K562 (cell line): ENCODE measurements around the gene LRMDA. TPM values are rescaled to one million over a fixed set of nuclear protein-coding genes. Genes with fewer than 3 reads are reported as not detected.

ENCODE experiments used
- ATAC-seq: fragments of 200-7000 bp; cut with Tn5 transposase; 3 replicates; pipeline ENCODE4 v1.9.1; 2020; ENCODE audit warnings: moderate library complexity
- BruUV-seq: library from RNA; stranded (reverse); fragments of 400-500 nt; replicated peaks from 2 replicates; lab custom pipeline; 2021; lab: Mats Ljungman, UMichigan
- CTCF ChIA-PET: fragments of 300-600 bp; formaldehyde crosslinking; extraction: SDS; loops from one replicate; lab custom pipeline; 2021; ENCODE audit warnings: low intra/inter-chr PET ratio; lab: Yijun Ruan, JAX
- POLR2A ChIA-PET: fragments of 300-600, 350-650 bp; sonication (Branson Sonifier 250); formaldehyde crosslinking; extraction: SDS; loops from one replicate; lab custom pipeline; 2021; ENCODE audit warnings: antibody characterized with exemption, inconsistent platforms; lab: Yijun Ruan, JAX
- DNase-seq, 4 experiments: peaks; one replicate each; pipeline versions ENCODE4 v3.0.0 to v3.0.0-alpha.2; 2011 to 2018; ENCODE audit warnings: low spot score in 3 of 4, mixed read lengths in 3 of 4; ENCODE audit errors: extremely low read depth in 1 of 4
- FAIRE-seq: peaks from 2 replicates; lab custom pipeline; 2011; peaks lifted over from hg19 to GRCh38; lab: Jason Lieb, UNC
- H2AFZ ChIP-seq: 2 replicates; pipeline ENCODE4 v1.6.0; 2011; ENCODE audit warnings: low read depth, low read length, control low read depth, inconsistent platforms
- H3K27ac ChIP-seq: fragments of 200-600 bp; 3 replicates; pipeline ENCODE4 v1.8.0; 2011; ENCODE audit warnings: low read depth, mild to moderate bottlenecking, control low read depth, inconsistent platforms, low read length, moderate library complexity, mixed read lengths; ENCODE audit errors: extremely low read depth
- H3K27me3 ChIP-seq, 2 experiments: fragments of 300-600 bp in 1 of 2; 2 replicates in 1 of 2; 3 replicates in 1 of 2; pipeline versions ENCODE4 v1.6.0 to v1.8.0; 2011; ENCODE audit warnings: inconsistent platforms in 2 of 2, low read length in 2 of 2, mild to moderate bottlenecking in 1 of 2, mixed read lengths in 1 of 2, moderate library complexity in 1 of 2; ENCODE audit not compliant: control insufficient read depth in 2 of 2, insufficient read depth in 2 of 2
- H3K36me3 ChIP-seq: fragments of 300-600 bp; 3 replicates; pipeline ENCODE4 v1.8.0; 2011; ENCODE audit warnings: mild to moderate bottlenecking, low read length, inconsistent platforms; ENCODE audit not compliant: control insufficient read depth, insufficient read depth
- H3K4me1 ChIP-seq, 2 experiments: fragments of 200-600 bp in 1 of 2; replicated peaks in 1 of 2; 2 replicates in 1 of 2; 3 replicates in 1 of 2; pipeline versions ENCODE4 v1.5.1 to v1.8.0; 2011; ENCODE audit warnings: inconsistent platforms in 2 of 2, low read length in 2 of 2, mild to moderate bottlenecking in 1 of 2, mixed read lengths in 1 of 2, moderate library complexity in 1 of 2; ENCODE audit not compliant: control insufficient read depth in 2 of 2, insufficient read depth in 2 of 2
- H3K4me2 ChIP-seq: 2 replicates; pipeline ENCODE4 v1.6.1; 2011; ENCODE audit warnings: low read length, control low read depth, inconsistent platforms, mixed read lengths; ENCODE audit not compliant: insufficient read depth
- H3K4me3 ChIP-seq: fragments of 200-600 bp; sonication (generic), shearing (Covaris generic); 2 replicates; pipeline ENCODE4 v1.5.1; 2016; ENCODE audit warnings: control low read depth, inconsistent platforms
- H3K79me2 ChIP-seq: fragments of 200-600 bp; 3 replicates; pipeline ENCODE4 v1.8.0; 2011; ENCODE audit warnings: low read length, inconsistent platforms; ENCODE audit not compliant: control insufficient read depth, insufficient read depth
- H3K9ac ChIP-seq, 2 experiments: 2 replicates each; pipeline versions ENCODE4 v1.6.0 to v1.6.1; 2011; ENCODE audit warnings: low read depth in 2 of 2, low read length in 2 of 2, control low read depth in 1 of 2, inconsistent platforms in 1 of 2, mild to moderate bottlenecking in 1 of 2, mixed read lengths in 1 of 2; ENCODE audit not compliant: insufficient read depth in 1 of 2
- H3K9me1 ChIP-seq: one replicate; pipeline ENCODE4 v1.6.0; 2011; ENCODE audit warnings: inconsistent platforms, mild to moderate bottlenecking, low read length, moderate library complexity; ENCODE audit not compliant: control insufficient read depth, insufficient read depth
- H3K9me3 ChIP-seq: replicated peaks from 2 replicates; pipeline ENCODE4 v1.5.1; 2011; ENCODE audit warnings: low read depth, low read length, inconsistent platforms; ENCODE audit not compliant: control insufficient read depth, insufficient read depth
- H4K20me1 ChIP-seq: replicated peaks from 2 replicates; pipeline ENCODE4 v1.6.1; 2011; ENCODE audit warnings: low read length, inconsistent platforms, mixed read lengths; ENCODE audit not compliant: control insufficient read depth, insufficient read depth
- ATF4 ChIP-seq: fragments of 450-650 bp; formaldehyde crosslinking; IDR thresholded peaks from 2 replicates; pipeline ENCODE4 v1.4.0; 2022; ENCODE audit warnings: mild to moderate bottlenecking, moderate library complexity
- CC2D1A ChIP-seq: fragments of 450-650 bp; IDR thresholded peaks from 2 replicates; pipeline ENCODE4 v1.6.1; 2017; ENCODE audit warnings: mild to moderate bottlenecking
- CGGBP1 ChIP-seq: fragments of 250-450 bp; sonication (Bioruptor Pico); IDR thresholded peaks from 2 replicates; pipeline ENCODE4 v1.9.0; 2021; ENCODE audit warnings: mild to moderate bottlenecking
- DMBX1 ChIP-seq: fragments of 250-450 bp; sonication (Bioruptor Pico); IDR thresholded peaks from 2 replicates; pipeline ENCODE4 v1.8.0; 2022; ENCODE audit warnings: inconsistent platforms, mild to moderate bottlenecking, moderate library complexity, borderline replicate concordance
- HNRNPL ChIP-seq: fragments of 200-400 bp; formaldehyde crosslinking; IDR thresholded peaks from 2 replicates; pipeline ENCODE4 v1.6.1; 2017; ENCODE audit warnings: low read depth, mild to moderate bottlenecking, low read length
- MYBL2 ChIP-seq, 2 experiments: fragments of 450-650 bp in 1 of 2; sonication (generic) in 1 of 2; formaldehyde crosslinking in 1 of 2; IDR thresholded peaks; 2 replicates each; pipeline versions ENCODE4 v1.6.1 to v1.8.1; 2017 to 2022; ENCODE audit warnings: borderline replicate concordance in 1 of 2, inconsistent platforms in 1 of 2, low read depth in 1 of 2, mild to moderate bottlenecking in 1 of 2, missing genetic modification reagents in 1 of 2, moderate library complexity in 1 of 2
- TEAD2 ChIP-seq: fragments of 450-650 bp; IDR thresholded peaks from 2 replicates; pipeline ENCODE4 v1.6.1; 2016; ENCODE audit warnings: missing genetic modification characterization, control low read depth, missing compliant biosample characterization
- WGBS: fragments of 100-300 bp; shearing (Covaris generic); methylation state at CpG from one replicate; pipeline ENCODE4 v1.1.6; 2016; ENCODE audit warnings: low coverage, mixed read lengths; ENCODE audit not compliant: insufficient coverage; ENCODE audit errors: missing lambda C conversion rate; 5-methylcytosine and 5-hydroxymethylcytosine counted together
- in situ Hi-C: fragments of 300-500 bp; cut with MboI; formaldehyde crosslinking; loops from 4 replicates; pipeline ENCODE4 v1.15.0; 2018; ENCODE audit warnings: inconsistent platforms, mixed read lengths
- intact Hi-C: fragments of 100-400 bp; cut with micrococcal nuclease; formaldehyde crosslinking; loops from 2 replicates; pipeline ENCODE4 v1.14.2; 2022
- polyA plus RNA-seq, 8 experiments: library from polyadenylated mRNA; depleted of rRNA in 4 of 8; stranded (reverse) in 5 of 8; unstranded in 3 of 8; fragments of >200 nt; fragmentation: Nextera tagmentation in 2 of 8; fragmentation: Illumina TruSeq in 1 of 8; extraction: Ambion mirVana in 2 of 8; extraction: Trizol in 1 of 8; gene quantifications; 2 replicates each; pipeline versions ENCODE4 v1.2.1 to v1.2.3, GENCODE V29; 2011 to 2014; ENCODE audit warnings: inconsistent platforms in 1 of 8, missing spikeins in 1 of 8
- total RNA-seq, 7 experiments: library from RNA; depleted of rRNA in 6 of 7; stranded (reverse); fragments of >200 nt in 6 of 7; fragmentation: Illumina TruSeq in 2 of 7; extraction: Trizol in 2 of 7; gene quantifications; 2 replicates each; pipeline versions ENCODE4 v1.2.1 to v1.2.3, GENCODE V29; 2011 to 2021; ENCODE audit warnings: low replicate concordance in 1 of 7
- TF ChIP-seq, protein P1 (sequence below): fragments of 250-450 bp; sonication (Bioruptor Pico); IDR thresholded peaks from 2 replicates; pipeline ENCODE4 v1.8.0; 2022; ENCODE audit warnings: inconsistent platforms, mild to moderate bottlenecking, moderate library complexity, borderline replicate concordance
- TF ChIP-seq, protein P2 (sequence below), 2 experiments: fragments of 450-650 bp in 1 of 2; sonication (generic) in 1 of 2; formaldehyde crosslinking in 1 of 2; IDR thresholded peaks in 1 of 2; conservative IDR thresholded peaks in 1 of 2; 2 replicates each; pipeline versions ENCODE4 v1.6.1 to v1.8.1; 2016 to 2023; ENCODE audit warnings: mild to moderate bottlenecking in 2 of 2, moderate library complexity in 2 of 2, inconsistent platforms in 1 of 2, missing genetic modification reagents in 1 of 2
- TF ChIP-seq, protein P3 (sequence below): fragments of 450-650 bp; IDR thresholded peaks from 2 replicates; pipeline ENCODE4 v1.6.1; 2016; ENCODE audit warnings: low read depth, mild to moderate bottlenecking, moderate library complexity

The LRMDA gene
- total and polyA plus RNA-seq, 9 of the 15 experiments (the other 6 are each of a cell fraction or from before 2014, with no cell fraction given): 0.25 TPM; not detected in 8

DNA sequence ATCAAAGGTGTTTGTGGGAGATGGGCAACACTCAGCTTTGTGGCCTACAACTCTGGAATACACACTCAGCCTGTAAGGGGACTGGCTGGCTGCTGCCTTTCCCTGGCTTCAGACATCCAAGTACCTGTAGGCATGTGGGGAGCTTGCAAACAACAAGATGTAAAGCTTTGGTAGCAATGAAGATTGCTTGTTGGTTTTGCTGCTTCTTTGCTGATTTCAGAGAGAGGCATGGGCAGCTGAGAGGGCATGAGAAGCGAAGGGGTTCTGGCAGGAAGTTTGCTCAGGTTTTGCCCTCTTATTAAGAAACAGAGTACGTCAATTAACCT is 434.8 kb downstream of the LRMDA start:
- in situ Hi-C loops: no loop called here
- Histone ChIP-seq H3K4me3 (no peak overlapping the region), H3K27ac (no peak overlapping the region), H3K9me3 (no peaks in the 10 kb centered on the region), H3K9ac (no peak overlapping the region), H3K79me2 (no peaks in the 10 kb centered on the region), H3K4me2 (no peak overlapping the region), H3K9me1 (no peaks in the 10 kb centered on the region), H3K27me3 (no peaks in the 10 kb centered on the region), H3K4me1 (no peaks in the 10 kb centered on the region), H2AFZ (no peak overlapping the region), H4K20me1 (no peaks in the 10 kb centered on the region), H3K36me3 (no peaks in the 10 kb centered on the region)
- ATAC-seq (no peak), FAIRE-seq (no peak), DNase-seq (no peak)
- WGBS: 0% methylated on average over 2 of the region's 2 CpGs
- no TSS peak for BruUV-seq
- no peak for TF ChIP-seq MYBL2 (IDR thresholded peaks at IDR 0.05; ENCODE audit: low read depth)
- no peak for TF ChIP-seq MYBL2 (CRISPR knock-in tag; IDR thresholded peaks at IDR 0.05; ENCODE audit: borderline replicate concordance)
- TF ChIP-seq DMBX1: no peak
- TF ChIP-seq, protein P1, sequence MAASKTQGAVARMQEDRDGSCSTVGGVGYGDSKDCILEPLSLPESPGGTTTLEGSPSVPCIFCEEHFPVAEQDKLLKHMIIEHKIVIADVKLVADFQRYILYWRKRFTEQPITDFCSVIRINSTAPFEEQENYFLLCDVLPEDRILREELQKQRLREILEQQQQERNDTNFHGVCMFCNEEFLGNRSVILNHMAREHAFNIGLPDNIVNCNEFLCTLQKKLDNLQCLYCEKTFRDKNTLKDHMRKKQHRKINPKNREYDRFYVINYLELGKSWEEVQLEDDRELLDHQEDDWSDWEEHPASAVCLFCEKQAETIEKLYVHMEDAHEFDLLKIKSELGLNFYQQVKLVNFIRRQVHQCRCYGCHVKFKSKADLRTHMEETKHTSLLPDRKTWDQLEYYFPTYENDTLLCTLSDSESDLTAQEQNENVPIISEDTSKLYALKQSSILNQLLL (CRISPR knock-in tag): no peak
- ChIA-PET POLR2A (no interaction called here), CTCF (no interaction called here)
- intact Hi-C loops: no loop called here

- POLR2A ChIA-PET: no interaction called here
- H3K4me1 ChIP-seq: no peaks in the 10 kb centered on the region
- in situ Hi-C loops: no loop called here
- no peak overlapping the region for H3K4me2 ChIP-seq
- H2AFZ ChIP-seq: no peak overlapping the region
- DNase-seq (no peak), ATAC-seq (no peak), FAIRE-seq (no peak)
- intact Hi-C loops: no loop called here
- WGBS: 2% methylated on average over 4 of the region's 4 CpGs
- H3K9ac ChIP-seq: no peak overlapping the region
- H3K9me1 ChIP-seq: no peaks in the 10 kb centered on the region
- no peaks in the 10 kb centered on the region for H3K27me3 ChIP-seq
- no TSS peak for BruUV-seq
- no peaks in the 10 kb centered on the region for H3K79me2 ChIP-seq
- no peaks in the 10 kb centered on the region for H4K20me1 ChIP-seq
- no peak for TF ChIP-seq ATF4 (CRISPR knock-in tag)
- TF ChIP-seq, protein P2, sequence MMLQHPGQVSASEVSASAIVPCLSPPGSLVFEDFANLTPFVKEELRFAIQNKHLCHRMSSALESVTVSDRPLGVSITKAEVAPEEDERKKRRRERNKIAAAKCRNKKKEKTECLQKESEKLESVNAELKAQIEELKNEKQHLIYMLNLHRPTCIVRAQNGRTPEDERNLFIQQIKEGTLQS (IDR thresholded peaks at IDR 0.05): no peak
- TF ChIP-seq, protein P2 (CRISPR knock-in tag; conservative IDR thresholded peaks at IDR 0.05): no peak
- no peak for TF ChIP-seq CC2D1A
- TF ChIP-seq CGGBP1 (CRISPR knock-in tag): no peak
- no peak for TF ChIP-seq HNRNPL
- TF ChIP-seq, protein P3, sequence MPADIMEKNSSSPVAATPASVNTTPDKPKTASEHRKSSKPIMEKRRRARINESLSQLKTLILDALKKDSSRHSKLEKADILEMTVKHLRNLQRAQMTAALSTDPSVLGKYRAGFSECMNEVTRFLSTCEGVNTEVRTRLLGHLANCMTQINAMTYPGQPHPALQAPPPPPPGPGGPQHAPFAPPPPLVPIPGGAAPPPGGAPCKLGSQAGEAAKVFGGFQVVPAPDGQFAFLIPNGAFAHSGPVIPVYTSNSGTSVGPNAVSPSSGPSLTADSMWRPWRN: no peak
- TF ChIP-seq TEAD2 (tag): no peak
- H3K9me3 ChIP-seq: no peaks in the 10 kb centered on the region
- CTCF ChIA-PET: no interaction called here
- no peak overlapping the region for H3K4me3 ChIP-seq
- no peaks in the 10 kb centered on the region for H3K36me3 ChIP-seq
- H3K27ac ChIP-seq: no peak overlapping the region
Observed at GRCh38 chr10:75866731-75867130, 435.3 kb downstream of the LRMDA start.
